GM19397 (cell line): ENCODE results near the gene KANK3.
"Not testable (repeated sequence)": the region's sequence is repeated elsewhere in the genome, so short reads cannot be mapped to it uniquely, and the experiment has no call there.

Source experiments
- ATAC-seq: cut with Tn5 transposase; IDR thresholded peaks from one replicate; pipeline ENCODE4 v1.9.1; 2021; ENCODE audit warnings: mild to moderate bottlenecking, moderate library complexity; ENCODE audit not compliant: unreplicated experiment

Gene KANK3

GRCh38 chr19:8371011-8371804 is 28.1 kb upstream of the KANK3 start:
- no peak for ATAC-seq

GRCh38 chr19:8370176-8371010 is 27.3 kb upstream of the KANK3 start:
- no peak for ATAC-seq

- ATAC-seq, result no peak
Measured at GRCh38 chr19:8367327-8368001, 24.4 kb upstream of the KANK3 start.

GRCh38 chr19:8366961-8367326 is 23.9 kb upstream of the KANK3 start:
- no peak for ATAC-seq

GRCh38 chr19:8366121-8366581 is 23.1 kb upstream of the KANK3 start:
- ATAC-seq, result no peak

- no peak for ATAC-seq
Measured at GRCh38 chr19:8363803-8364771, 21.0 kb upstream of the KANK3 start, which contains the start of gene ANGPTL4. ANGPTL4 (plus strand) TSS chr19:8364155; CDS start chr19:8364322, 167 bp downstream.

- no peak for ATAC-seq
Measured at GRCh38 chr19:8361921-8362793, 19.1 kb upstream of the KANK3 start.

- no peak for ATAC-seq
Measured at GRCh38 chr19:8360196-8360595, 17.1 kb upstream of the KANK3 start.

- no peak for ATAC-seq
Measured at GRCh38 chr19:8358948-8359347, 15.9 kb upstream of the KANK3 start.

GRCh38 chr19:8357007-8357521 is 14.0 kb upstream of the KANK3 start:
- ATAC-seq, result no peak

GRCh38 chr19:8355631-8356402 is 12.8 kb upstream of the KANK3 start:
- no peak for ATAC-seq

- not testable (repeated sequence) for ATAC-seq
Measured at GRCh38 chr19:8352845-8353244, 9.8 kb upstream of the KANK3 start.

- no peak for ATAC-seq
Measured at GRCh38 chr19:8352134-8352827, 9.2 kb upstream of the KANK3 start.

GRCh38 chr19:8349629-8350372 is 6.7 kb upstream of the KANK3 start:
- not testable (repeated sequence) for ATAC-seq

- ATAC-seq, result no peak
Measured at GRCh38 chr19:8343483-8343844, 402 bp upstream of the KANK3 start.

- ATAC-seq, result no peak
Measured at GRCh38 chr19:8342316-8342683, 762 bp downstream of the KANK3 start.

- not testable (repeated sequence) for ATAC-seq
Measured at GRCh38 chr19:8341504-8341903, 1.6 kb downstream of the KANK3 start.
